Midbrain (tissue), 1 donor: ENCODE results near the gene MRAP.

ENCODE experiments used
- DNase-seq: peaks from one replicate; lab custom pipeline; 2025; lab: John Stamatoyannopoulos, UW

Gene MRAP

GRCh38 chr21:32349333-32349944, 50.8 kb downstream of the MRAP start:
- no peak for DNase-seq

GRCh38 chr21:32350211-32350980, 51.7 kb downstream of the MRAP start:
- no peak for DNase-seq

- no peak for DNase-seq
Observed at GRCh38 chr21:32350981-32351380, 52.3 kb downstream of the MRAP start.

- no peak for DNase-seq
Observed at GRCh38 chr21:32351428-32351827, 52.8 kb downstream of the MRAP start.

DNA sequence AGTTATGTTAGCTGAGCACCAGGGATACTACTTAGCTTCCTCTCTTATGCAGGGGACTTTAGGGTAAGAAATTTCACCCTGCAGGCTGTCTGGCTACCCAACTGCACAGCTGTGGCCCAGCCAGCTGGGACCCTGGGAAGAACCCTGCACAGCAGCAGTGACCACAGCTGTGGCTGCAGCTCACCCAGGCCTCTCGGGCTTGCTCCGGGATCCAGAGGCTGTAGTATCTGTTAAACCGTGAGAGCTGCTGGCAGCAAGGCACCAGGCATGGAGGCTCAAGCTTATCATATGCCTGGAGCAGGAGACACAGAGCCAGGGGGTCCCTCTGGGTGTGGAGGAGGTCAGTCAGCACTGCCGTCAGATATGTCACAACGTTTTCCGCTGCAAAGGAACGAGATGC, 53.9 kb downstream of the MRAP start:
- no peak for DNase-seq

- DNase-seq, result no peak
Observed at GRCh38 chr21:32353002-32353711, 54.5 kb downstream of the MRAP start.

GRCh38 chr21:32356874-32357395, 58.3 kb downstream of the MRAP start:
- no peak for DNase-seq

DNA sequence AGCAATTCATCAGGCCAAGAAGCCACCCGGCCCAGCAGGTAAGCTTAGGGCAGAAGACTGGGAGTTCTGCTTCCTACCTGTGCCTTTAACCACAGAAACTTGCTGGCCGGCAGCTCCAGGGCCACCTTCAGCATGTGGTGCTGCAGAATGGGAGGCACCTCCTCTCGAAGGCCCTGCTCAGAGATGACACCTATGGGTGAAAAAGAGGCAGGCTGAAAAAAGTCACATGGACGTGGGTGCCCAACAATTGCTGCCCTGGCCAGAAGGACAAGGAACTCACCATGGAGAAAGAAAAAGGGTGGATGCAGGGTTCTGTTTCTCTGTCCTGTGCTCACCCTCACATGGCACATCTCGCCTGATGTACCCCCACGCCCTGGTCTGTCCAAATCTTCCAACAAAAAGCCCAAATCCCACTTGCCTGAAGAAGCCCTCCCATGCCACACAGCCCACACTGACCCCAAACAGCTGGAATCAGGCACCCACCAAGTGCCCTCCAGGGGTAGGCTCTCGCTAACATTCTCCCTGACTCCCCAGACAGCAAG, 61.1 kb downstream of the MRAP start:
- DNase-seq, result no peak

- DNase-seq, result no peak
Observed at GRCh38 chr21:32360401-32360975, 61.8 kb downstream of the MRAP start.
